Gastroesophageal sphincter (tissue), 3 donors: ENCODE results near the gene GPC1.

ENCODE experiments used
- EP300 ChIP-seq: sonication (generic); formaldehyde crosslinking; IDR thresholded peaks from one replicate; pipeline ENCODE4 v1.6.1; 2017; ENCODE audit warnings: antibody characterized with exemption, mild to moderate bottlenecking
- POLR2A ChIP-seq, 2 donors: fragments of 450-650 bp; IDR thresholded peaks; one replicate each; pipeline ENCODE4 v1.6.1; 2017; ENCODE audit warnings: antibody characterized with exemption in 2 of 2, mild to moderate bottlenecking in 2 of 2, moderate library complexity in 1 of 2
- POLR2AphosphoS5 ChIP-seq: sonication (generic); formaldehyde crosslinking; IDR thresholded peaks from one replicate; pipeline ENCODE4 v1.6.1; 2017; ENCODE audit warnings: antibody characterized with exemption
- TF ChIP-seq, protein P1 (sequence below), 4 experiments: fragments of 200-600 bp in 2 of 4; fragments of 450-650 bp in 2 of 4; sonication (generic) in 1 of 4; IDR thresholded peaks; one replicate each; pipeline ENCODE4 v1.5.1; 2017 to 2019; ENCODE audit warnings: antibody characterized with exemption in 4 of 4, mild to moderate bottlenecking in 2 of 4, moderate library complexity in 2 of 4

DNA sequence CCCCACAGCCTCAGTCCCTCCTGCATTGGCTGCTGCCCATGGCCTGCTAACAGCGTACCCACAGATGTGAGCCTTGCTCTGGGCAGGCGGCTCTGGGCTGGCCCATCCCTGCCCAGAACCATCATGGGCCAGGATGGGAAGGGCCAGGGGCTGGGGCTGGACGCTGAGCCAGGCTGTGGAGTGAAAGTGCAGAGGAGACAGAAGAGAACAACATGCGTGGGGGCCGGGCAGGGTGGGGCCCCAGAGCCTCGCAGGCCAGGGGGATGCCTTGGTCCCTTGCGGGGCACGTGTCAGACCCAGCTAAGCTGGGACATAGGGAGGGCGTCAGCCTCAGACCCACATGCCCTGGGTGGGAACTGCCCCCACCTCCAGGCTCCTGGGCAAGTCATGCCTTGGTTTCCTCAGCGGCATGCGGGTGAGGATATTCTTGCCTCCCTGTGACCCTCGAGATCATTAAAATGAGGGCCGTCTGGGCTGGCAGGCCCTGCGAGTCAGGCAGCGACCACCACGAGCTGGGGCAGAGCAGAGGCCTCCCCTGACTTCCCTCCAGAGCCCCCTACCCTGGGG, 27.3 kb downstream of the GPC1 start:
- TF ChIP-seq, protein P1, sequence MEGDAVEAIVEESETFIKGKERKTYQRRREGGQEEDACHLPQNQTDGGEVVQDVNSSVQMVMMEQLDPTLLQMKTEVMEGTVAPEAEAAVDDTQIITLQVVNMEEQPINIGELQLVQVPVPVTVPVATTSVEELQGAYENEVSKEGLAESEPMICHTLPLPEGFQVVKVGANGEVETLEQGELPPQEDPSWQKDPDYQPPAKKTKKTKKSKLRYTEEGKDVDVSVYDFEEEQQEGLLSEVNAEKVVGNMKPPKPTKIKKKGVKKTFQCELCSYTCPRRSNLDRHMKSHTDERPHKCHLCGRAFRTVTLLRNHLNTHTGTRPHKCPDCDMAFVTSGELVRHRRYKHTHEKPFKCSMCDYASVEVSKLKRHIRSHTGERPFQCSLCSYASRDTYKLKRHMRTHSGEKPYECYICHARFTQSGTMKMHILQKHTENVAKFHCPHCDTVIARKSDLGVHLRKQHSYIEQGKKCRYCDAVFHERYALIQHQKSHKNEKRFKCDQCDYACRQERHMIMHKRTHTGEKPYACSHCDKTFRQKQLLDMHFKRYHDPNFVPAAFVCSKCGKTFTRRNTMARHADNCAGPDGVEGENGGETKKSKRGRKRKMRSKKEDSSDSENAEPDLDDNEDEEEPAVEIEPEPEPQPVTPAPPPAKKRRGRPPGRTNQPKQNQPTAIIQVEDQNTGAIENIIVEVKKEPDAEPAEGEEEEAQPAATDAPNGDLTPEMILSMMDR (IDR thresholded peaks at IDR 0.05): no peak
- TF ChIP-seq POLR2A (IDR thresholded peaks at IDR 0.05) (no peak), POLR2AphosphoS5 (no peak), EP300 (no peak)
